ENCODE data around the gene EFCC1.

EFCC1 gene

GRCh38 chr3:129015388-129016105, 14.4 kb downstream of the EFCC1 start:
- DNase-seq: no peak

- no peak for DNase-seq
Measured at GRCh38 chr3:129016356-129016719, 15.2 kb downstream of the EFCC1 start.

GRCh38 chr3:129016720-129017483, 15.8 kb downstream of the EFCC1 start:
- no peak for DNase-seq

- DNase-seq: no peak
Measured at GRCh38 chr3:129017484-129017899, 16.4 kb downstream of the EFCC1 start.

GRCh38 chr3:129018271-129018670, 17.2 kb downstream of the EFCC1 start:
- DNase-seq: no peak

GRCh38 chr3:129018751-129019150, 17.6 kb downstream of the EFCC1 start:
- no peak for DNase-seq

- DNase-seq: no peak
Measured at GRCh38 chr3:129019266-129019665, 18.2 kb downstream of the EFCC1 start.

GRCh38 chr3:129020691-129021090, 19.6 kb downstream of the EFCC1 start:
- DNase-seq: no peak

GRCh38 chr3:129021140-129021551, 20.0 kb downstream of the EFCC1 start:
- peak; percentile 58 for DNase-seq

- peak; percentile 63 for DNase-seq
Measured at GRCh38 chr3:129022114-129023007, 21.3 kb downstream of the EFCC1 start.

- no peak for DNase-seq
Measured at GRCh38 chr3:129023008-129023358, 21.9 kb downstream of the EFCC1 start.

GRCh38 chr3:129023909-129024308, 22.8 kb downstream of the EFCC1 start:
- DNase-seq: peak; percentile 25

- no peak for DNase-seq
Measured at GRCh38 chr3:129025108-129025507, 24.0 kb downstream of the EFCC1 start.

GRCh38 chr3:129025691-129026435, 24.8 kb downstream of the EFCC1 start:
- DNase-seq: peak; percentile 35

GRCh38 chr3:129026728-129027543, 25.8 kb downstream of the EFCC1 start:
- no peak for DNase-seq

GRCh38 chr3:129027544-129027880, 26.4 kb downstream of the EFCC1 start:
- DNase-seq: no peak

GRCh38 chr3:129028866-129029265, 27.8 kb downstream of the EFCC1 start:
- no peak for DNase-seq

GRCh38 chr3:129030611-129031010, 29.5 kb downstream of the EFCC1 start:
- no peak for DNase-seq

- DNase-seq: no peak
Measured at GRCh38 chr3:129031476-129032215, 30.5 kb downstream of the EFCC1 start.

- DNase-seq: no peak
Measured at GRCh38 chr3:129032716-129033115, 31.6 kb downstream of the EFCC1 start.

GRCh38 chr3:129033151-129033550, 32.0 kb downstream of the EFCC1 start:
- DNase-seq: no peak
